Measurements from ENCODE around the gene TRAPPC5.
"Not testable (repeated sequence)": the region's sequence is repeated elsewhere in the genome, so short reads cannot be mapped to it uniquely, and the experiment has no call there.

TRAPPC5 gene

GRCh38 chr19:7680606-7681339 lies at the start of gene TRAPPC5:
Gene TRAPPC5 (plus strand): TSS chr19:7680833. CDS start chr19:7682254, 1,421 bp downstream.
- DNase-seq (ENCODE audit: low read depth, low spot score), result peak; percentile 63

DNA sequence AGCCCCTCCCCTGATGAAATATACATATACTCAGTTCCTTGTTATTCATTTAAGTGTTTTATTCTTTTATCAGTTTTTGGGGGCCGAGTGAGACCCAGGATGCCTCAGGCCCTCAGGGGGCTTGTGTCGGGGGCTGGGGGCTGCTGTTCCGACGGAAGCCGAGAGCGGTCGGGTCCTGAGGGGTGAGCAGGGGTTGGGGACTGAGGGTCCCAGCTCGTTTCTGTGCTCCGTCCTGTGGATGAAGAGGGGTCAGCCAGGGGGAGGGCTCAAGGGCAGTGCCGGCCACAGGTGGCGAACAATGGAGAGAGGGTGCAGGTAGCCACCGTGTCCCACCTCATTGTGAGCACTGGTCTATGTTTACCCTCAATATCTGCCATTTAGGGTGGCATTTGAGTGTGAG lies 49.1 kb upstream of the TRAPPC5 start:
- DNase-seq (ENCODE audit: low read depth, low spot score), result no peak

- DNase-seq (ENCODE audit: low read depth, low spot score), result no peak
Measured at GRCh38 chr19:7632340-7633203, 48.1 kb upstream of the TRAPPC5 start.

- DNase-seq (ENCODE audit: low read depth, low spot score), result no peak
Measured at GRCh38 chr19:7633698-7634097, 46.9 kb upstream of the TRAPPC5 start, which contains the start of gene PCP2. Gene PCP2 (minus strand): TSS chr19:7633719. CDS start chr19:7633457, 262 bp downstream.

GRCh38 chr19:7635670-7636069 lies 45.0 kb upstream of the TRAPPC5 start:
- DNase-seq (ENCODE audit: low read depth, low spot score), result no peak

- DNase-seq (ENCODE audit: low read depth, low spot score), result no peak
Measured at GRCh38 chr19:7636317-7636690, 44.3 kb upstream of the TRAPPC5 start.

- DNase-seq (ENCODE audit: low read depth, low spot score), result peak; percentile 83
Measured at GRCh38 chr19:7636691-7637373, 43.8 kb upstream of the TRAPPC5 start, which contains the start of gene STXBP2. Gene STXBP2 (plus strand): TSS chr19:7637110. CDS start chr19:7637150, 40 bp downstream.

- DNase-seq (ENCODE audit: low read depth, low spot score), result no peak
Measured at GRCh38 chr19:7637374-7638256, 43.0 kb upstream of the TRAPPC5 start.

DNA sequence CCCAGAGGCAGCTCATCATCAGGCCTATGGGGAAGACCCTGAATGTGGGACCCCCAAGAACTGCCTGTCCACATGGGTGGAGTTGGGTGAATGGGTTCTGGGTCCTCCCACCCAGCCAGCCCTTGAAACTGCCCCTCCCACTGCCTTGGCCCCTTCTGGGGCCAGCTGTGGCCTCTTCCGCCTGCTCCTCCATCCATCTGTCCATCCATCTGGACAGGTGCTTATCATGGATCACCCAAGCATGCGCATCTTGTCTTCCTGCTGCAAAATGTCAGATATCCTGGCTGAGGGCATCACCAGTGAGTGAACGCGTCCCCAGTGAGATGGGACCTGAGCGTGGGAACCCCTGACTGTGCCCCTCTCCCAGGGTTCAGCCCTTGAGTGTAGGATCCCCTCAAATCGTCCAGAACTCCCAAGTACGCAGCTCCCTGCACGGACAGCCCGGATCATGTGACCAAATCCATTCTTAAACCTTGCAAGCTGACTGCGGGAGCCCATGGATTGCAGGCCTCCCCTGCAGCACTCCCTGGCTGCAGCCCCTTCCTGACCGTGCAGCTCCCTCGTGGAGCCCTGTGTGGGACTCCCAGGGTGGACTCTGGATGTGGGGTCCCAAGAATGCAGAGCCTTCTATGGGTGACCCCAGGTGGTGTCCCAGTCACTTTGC lies 41.7 kb upstream of the TRAPPC5 start:
- DNase-seq (ENCODE audit: low read depth, low spot score), result no peak

DNA sequence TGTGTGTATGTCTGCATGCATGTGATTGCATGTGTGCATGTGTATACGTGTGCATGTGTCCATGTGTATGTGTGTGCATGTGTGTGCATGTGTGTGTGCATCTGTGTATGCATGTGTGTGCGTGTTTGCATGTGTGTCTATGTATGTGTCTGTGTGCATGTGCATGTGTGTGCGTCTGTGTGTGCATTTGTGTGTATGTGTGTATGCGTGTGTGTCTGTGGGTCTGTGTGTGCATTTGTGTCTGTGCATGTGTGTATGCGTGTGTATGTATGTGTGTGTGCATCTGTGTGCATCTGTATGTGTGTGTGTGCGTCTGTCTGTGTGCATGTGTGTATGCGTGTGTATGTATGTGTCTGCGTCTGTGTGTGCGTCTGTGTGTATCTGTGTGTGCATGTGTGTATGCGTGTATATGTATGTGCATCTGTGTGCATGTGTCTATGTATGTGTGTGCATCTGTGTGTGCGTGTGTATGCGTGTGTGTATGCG lies 40.7 kb upstream of the TRAPPC5 start:
- DNase-seq (ENCODE audit: low read depth, low spot score), result no peak

DNA sequence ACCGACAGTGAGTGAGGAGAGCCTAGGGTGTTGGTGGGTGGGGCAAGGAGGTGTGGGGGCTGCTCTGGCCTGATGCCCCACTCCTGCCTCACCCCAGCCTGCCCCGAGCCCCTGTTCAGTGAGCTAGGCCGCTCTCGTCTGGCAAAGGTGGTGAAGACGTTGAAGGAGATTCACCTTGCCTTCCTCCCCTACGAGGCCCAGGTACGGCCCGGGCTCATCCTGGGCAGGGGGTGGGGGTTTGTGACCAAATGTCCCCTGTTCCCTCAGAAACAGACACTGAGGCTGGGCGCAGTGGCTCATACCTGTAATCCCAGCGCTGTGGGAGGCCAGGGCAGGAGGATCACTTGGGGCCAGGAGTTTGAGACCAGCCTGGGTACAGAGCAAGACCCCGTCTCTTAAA lies 39.8 kb upstream of the TRAPPC5 start:
- DNase-seq (ENCODE audit: low read depth, low spot score), result no peak

DNA sequence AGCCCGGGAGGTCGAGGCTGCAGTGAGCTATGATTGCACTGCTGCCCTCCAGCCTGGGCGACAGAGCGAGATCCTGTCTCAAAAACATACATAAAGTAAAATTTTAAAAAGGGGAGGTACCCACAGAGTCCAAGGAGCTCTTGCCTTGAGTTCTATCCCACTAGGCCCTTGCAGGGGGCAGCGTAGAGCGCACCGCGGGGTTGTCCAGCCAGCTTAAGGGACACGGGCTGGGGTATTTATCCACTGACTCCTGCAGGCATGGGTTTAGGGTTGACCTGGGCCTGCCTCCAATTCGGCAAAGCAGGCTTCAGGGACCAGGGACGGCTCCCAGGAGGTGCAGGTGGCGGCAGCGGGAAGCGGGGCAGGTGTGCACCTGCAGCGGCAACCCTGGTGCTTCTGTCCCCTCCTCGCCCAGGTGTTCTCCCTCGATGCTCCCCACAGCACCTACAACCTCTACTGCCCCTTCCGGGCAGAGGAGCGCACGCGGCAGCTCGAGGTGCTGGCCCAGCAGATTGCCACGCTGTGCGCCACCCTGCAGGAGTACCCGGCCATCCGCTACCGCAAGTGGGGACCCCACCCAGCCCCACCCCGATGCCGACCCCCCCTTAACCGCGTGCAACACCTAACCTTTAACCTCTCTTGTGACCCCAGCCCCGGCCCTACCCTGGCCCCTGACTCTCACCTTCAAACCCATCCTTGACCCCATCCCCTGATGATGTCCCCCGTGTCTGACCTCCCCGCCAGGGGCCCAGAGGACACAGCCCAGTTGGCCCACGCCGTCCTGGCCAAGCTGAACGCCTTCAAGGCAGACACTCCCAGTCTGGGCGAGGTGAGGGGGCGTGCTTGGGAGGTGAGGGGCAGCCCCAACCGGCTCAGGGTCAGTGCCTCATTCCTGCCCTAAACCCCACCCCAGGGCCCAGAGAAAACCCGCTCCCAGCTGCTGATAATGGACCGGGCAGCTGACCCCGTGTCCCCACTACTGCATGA lies 39.0 kb upstream of the TRAPPC5 start:
- no peak for DNase-seq (ENCODE audit: low read depth, low spot score)

GRCh38 chr19:7642295-7643030 lies 38.2 kb upstream of the TRAPPC5 start:
- DNase-seq (ENCODE audit: low read depth, low spot score), result no peak

DNA sequence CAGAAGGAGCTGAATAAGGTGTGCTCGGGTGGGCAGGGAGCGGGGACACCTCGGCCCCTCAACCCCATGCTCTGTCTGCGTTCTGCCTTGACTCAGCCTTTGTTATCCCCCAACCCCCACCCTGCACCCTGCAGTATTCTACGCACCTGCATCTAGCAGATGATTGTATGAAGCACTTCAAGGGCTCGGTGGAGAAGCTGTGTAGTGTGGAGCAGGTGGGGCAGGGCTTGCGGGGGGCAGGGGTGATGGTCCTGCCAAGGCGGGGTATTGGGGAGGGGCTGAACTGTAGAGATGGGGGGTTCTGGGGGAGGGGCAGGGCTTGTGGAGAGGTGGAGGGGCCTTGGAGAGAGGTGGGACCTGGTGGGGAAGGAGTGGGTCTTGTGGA lies 37.6 kb upstream of the TRAPPC5 start:
- DNase-seq (ENCODE audit: low read depth, low spot score), result no peak

GRCh38 chr19:7643629-7644549 lies 36.7 kb upstream of the TRAPPC5 start:
- not testable (repeated sequence) for DNase-seq (ENCODE audit: low read depth, low spot score)

GRCh38 chr19:7644550-7644877 lies 36.1 kb upstream of the TRAPPC5 start:
- no peak for DNase-seq (ENCODE audit: low read depth, low spot score)

DNA sequence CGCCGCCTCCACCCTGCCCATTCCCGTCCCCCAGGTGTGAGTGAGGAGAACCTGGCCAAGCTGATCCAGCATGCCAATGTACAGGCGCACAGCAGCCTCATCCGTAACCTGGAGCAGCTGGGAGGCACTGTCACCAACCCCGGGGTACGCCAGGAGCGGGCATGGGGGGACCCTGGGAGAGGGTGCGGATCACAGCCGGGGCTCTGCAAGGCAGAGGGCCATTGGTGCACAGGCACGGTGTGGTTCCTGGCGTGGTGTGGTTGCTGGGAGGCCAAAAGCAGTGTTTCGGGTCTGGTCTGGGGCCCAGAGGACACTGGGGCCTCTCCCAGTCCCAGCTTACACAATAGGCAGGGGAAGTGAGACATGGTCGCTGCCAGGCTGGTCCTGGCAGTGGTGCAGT lies 35.5 kb upstream of the TRAPPC5 start:
- no peak for DNase-seq (ENCODE audit: low read depth, low spot score)

Measured in activated naive CD8-positive, alpha-beta T cell treated with anti-CD3 and anti-CD28 coated beads, Interleukin-2, amount 50 U/mL, for 16 hours (primary cell).